Measurements from ENCODE around the gene USP35.

DNA sequence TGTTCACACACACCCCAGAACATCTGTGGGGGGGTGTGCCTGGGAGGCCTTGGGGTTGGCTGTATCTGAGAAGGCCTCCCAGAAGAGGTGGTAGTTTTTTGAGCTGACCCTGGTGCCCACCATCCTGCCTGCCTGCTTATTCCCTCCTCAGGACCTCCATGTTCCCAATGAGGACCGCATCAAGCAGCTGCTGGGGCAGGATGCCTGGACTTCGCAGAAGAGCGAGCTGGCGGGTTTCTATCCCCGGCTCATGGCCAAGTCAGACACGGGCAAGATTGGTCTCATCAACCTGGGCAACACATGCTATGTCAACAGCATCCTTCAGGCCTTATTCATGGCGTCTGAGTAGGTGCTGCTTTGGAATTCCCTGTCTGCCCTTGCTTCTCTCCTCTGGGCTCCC is 17.0 kb downstream of the USP35 start:
- TF ChIP-seq, protein P1, sequence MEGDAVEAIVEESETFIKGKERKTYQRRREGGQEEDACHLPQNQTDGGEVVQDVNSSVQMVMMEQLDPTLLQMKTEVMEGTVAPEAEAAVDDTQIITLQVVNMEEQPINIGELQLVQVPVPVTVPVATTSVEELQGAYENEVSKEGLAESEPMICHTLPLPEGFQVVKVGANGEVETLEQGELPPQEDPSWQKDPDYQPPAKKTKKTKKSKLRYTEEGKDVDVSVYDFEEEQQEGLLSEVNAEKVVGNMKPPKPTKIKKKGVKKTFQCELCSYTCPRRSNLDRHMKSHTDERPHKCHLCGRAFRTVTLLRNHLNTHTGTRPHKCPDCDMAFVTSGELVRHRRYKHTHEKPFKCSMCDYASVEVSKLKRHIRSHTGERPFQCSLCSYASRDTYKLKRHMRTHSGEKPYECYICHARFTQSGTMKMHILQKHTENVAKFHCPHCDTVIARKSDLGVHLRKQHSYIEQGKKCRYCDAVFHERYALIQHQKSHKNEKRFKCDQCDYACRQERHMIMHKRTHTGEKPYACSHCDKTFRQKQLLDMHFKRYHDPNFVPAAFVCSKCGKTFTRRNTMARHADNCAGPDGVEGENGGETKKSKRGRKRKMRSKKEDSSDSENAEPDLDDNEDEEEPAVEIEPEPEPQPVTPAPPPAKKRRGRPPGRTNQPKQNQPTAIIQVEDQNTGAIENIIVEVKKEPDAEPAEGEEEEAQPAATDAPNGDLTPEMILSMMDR (IDR thresholded peaks at IDR 0.05), result no peak
- no peak for TF ChIP-seq EP300 (IDR thresholded peaks at IDR 0.05)

Data from upper lobe of left lung (tissue), 4 donors.